HS-5 (cell line): Measurements from ENCODE around the gene KBTBD2.
A peak's percentile ranks its signal among the peaks of the same experiment; 100 is the strongest.
"Not testable (repeated sequence)": the region's sequence is repeated elsewhere in the genome, so short reads cannot be mapped to it uniquely, and the experiment has no call there.

Experiments used
- DNase-seq: peaks from one replicate; pipeline ENCODE4 v3.0.0-alpha.2; 2012; ENCODE audit warnings: low read depth

KBTBD2 gene

GRCh38 chr7:32855837-32856775 is 35.5 kb downstream of the KBTBD2 start:
- not testable (repeated sequence) for DNase-seq

GRCh38 chr7:32850654-32851053 is 40.9 kb downstream of the KBTBD2 start:
- not testable (repeated sequence) for DNase-seq

- not testable (repeated sequence) for DNase-seq
Observed at GRCh38 chr7:32848655-32849054, 42.9 kb downstream of the KBTBD2 start.

GRCh38 chr7:32846630-32847225 is 44.8 kb downstream of the KBTBD2 start:
- DNase-seq, result peak; percentile 31

GRCh38 chr7:32844748-32845147 is 46.8 kb downstream of the KBTBD2 start:
- DNase-seq, result not testable (repeated sequence)

- not testable (repeated sequence) for DNase-seq
Observed at GRCh38 chr7:32843763-32844162, 47.8 kb downstream of the KBTBD2 start.

- DNase-seq, result not testable (repeated sequence)
Observed at GRCh38 chr7:32839846-32840245, 51.7 kb downstream of the KBTBD2 start.

- DNase-seq, result not testable (repeated sequence)
Observed at GRCh38 chr7:32828996-32829752, 62.4 kb downstream of the KBTBD2 start.
